GM18498 (cell line): ENCODE results near the gene LYRM1.
"Not testable (repeated sequence)": the region's sequence is repeated elsewhere in the genome, so short reads cannot be mapped to it uniquely, and the experiment has no call there.

ENCODE experiments used
- ATAC-seq: cut with Tn5 transposase; IDR thresholded peaks from one replicate; pipeline ENCODE4 v1.9.1; 2021; ENCODE audit warnings: mild to moderate bottlenecking, moderate library complexity; ENCODE audit not compliant: unreplicated experiment

The LYRM1 gene

GRCh38 chr16:20900299-20901067 is at the start of gene LYRM1, which contains the start of gene DCUN1D3:
Gene LYRM1, plus strand, starts transcription at chr16:20900771. Its CDS starts 14,785 bp downstream, at chr16:20915556.
Gene DCUN1D3, minus strand, starts transcription at chr16:20900358. Its CDS starts 37,820 bp downstream, at chr16:20862538.
- peak; percentile 81 for ATAC-seq

- ATAC-seq, result no peak
Observed at GRCh38 chr16:20850981-20851380, 49.6 kb upstream of the LYRM1 start.

- ATAC-seq, result no peak
Observed at GRCh38 chr16:20851601-20852000, 49.0 kb upstream of the LYRM1 start.

- no peak for ATAC-seq
Observed at GRCh38 chr16:20853143-20853542, 47.4 kb upstream of the LYRM1 start.

- ATAC-seq, result no peak
Observed at GRCh38 chr16:20853981-20854620, 46.5 kb upstream of the LYRM1 start.

GRCh38 chr16:20854963-20855362 is 45.6 kb upstream of the LYRM1 start:
- no peak for ATAC-seq

- no peak for ATAC-seq
Observed at GRCh38 chr16:20857281-20857680, 43.3 kb upstream of the LYRM1 start.

- no peak for ATAC-seq
Observed at GRCh38 chr16:20859229-20859628, 41.3 kb upstream of the LYRM1 start.

- ATAC-seq, result no peak
Observed at GRCh38 chr16:20859699-20860098, 40.9 kb upstream of the LYRM1 start.

GRCh38 chr16:20860361-20860760 is 40.2 kb upstream of the LYRM1 start:
- no peak for ATAC-seq

- not testable (repeated sequence) for ATAC-seq
Observed at GRCh38 chr16:20860995-20861394, 39.6 kb upstream of the LYRM1 start.

- no peak for ATAC-seq
Observed at GRCh38 chr16:20862162-20862960, 38.2 kb upstream of the LYRM1 start.

GRCh38 chr16:20864376-20864775 is 36.2 kb upstream of the LYRM1 start:
- not testable (repeated sequence) for ATAC-seq

GRCh38 chr16:20865420-20866131 is 35.0 kb upstream of the LYRM1 start:
- peak; percentile 78 for ATAC-seq

- ATAC-seq, result peak; percentile 17
Observed at GRCh38 chr16:20866145-20866772, 34.3 kb upstream of the LYRM1 start.

GRCh38 chr16:20866801-20867200 is 33.8 kb upstream of the LYRM1 start:
- ATAC-seq, result no peak

GRCh38 chr16:20867585-20867984 is 33.0 kb upstream of the LYRM1 start:
- no peak for ATAC-seq

GRCh38 chr16:20868890-20869289 is 31.7 kb upstream of the LYRM1 start:
- ATAC-seq, result no peak

GRCh38 chr16:20870122-20870820 is 30.3 kb upstream of the LYRM1 start:
- no peak for ATAC-seq

- no peak for ATAC-seq
Observed at GRCh38 chr16:20871258-20871657, 29.3 kb upstream of the LYRM1 start.
